Stimulated activated CD4-positive, alpha-beta T cell treated with anti-CD3 and anti-CD28 coated beads, Interleukin-15, amount 100 ng/mL, for 1 hour (primary cell): Measurements from ENCODE around the gene RGS13.

ENCODE experiments used
- DNase-seq, 2 donors: peaks; one replicate each; pipeline ENCODE4 v3.0.0-alpha.2; 2020; ENCODE audit warnings: low read depth in 1 of 2, low spot score in 1 of 2

The RGS13 gene

GRCh38 chr1:192635939-192636338, at the start of gene RGS13:
RGS13 (plus strand) TSS chr1:192636147; CDS start chr1:192644335, 8,188 bp downstream.
- no peak for DNase-seq

DNA sequence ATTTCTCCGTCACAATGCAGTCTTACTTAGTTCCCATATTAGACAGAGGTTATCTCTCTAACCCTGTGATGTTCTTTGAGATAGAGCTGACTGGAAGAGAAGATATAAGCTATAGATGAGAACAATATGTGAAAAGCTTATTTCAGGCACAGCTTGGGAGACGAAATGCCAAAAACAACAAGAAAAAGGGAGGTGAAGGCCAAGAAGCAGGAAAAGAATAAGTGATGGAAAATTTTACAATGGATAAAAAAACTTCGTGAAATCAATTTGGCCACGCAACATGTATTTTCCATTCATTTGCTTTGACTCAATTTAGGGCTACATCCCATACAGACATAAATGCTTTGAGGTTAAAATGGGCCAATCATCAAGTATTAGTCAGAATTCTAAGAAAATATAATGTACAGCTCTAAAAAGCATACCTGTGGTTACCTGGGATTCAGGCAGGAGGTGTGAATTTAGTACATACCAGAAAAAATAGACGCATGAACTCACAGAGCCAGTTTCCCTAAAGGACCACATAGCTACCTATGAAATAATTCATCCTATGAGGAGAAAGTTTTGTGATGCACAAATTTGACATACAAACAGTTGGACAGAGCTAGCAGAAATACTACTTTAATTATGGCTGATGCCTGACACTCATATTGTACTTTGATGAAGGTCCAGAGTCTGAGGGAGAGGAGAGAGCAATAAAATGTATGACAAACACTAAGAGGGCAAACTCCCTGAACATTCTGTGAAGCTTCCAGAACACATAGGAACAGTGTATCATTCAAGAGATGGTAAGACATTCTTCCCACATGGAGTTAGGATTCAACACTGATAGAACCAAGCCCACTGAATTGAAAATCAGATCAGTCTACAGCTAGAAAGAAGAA, 48.3 kb upstream of the RGS13 start:
- no peak for DNase-seq

DNA sequence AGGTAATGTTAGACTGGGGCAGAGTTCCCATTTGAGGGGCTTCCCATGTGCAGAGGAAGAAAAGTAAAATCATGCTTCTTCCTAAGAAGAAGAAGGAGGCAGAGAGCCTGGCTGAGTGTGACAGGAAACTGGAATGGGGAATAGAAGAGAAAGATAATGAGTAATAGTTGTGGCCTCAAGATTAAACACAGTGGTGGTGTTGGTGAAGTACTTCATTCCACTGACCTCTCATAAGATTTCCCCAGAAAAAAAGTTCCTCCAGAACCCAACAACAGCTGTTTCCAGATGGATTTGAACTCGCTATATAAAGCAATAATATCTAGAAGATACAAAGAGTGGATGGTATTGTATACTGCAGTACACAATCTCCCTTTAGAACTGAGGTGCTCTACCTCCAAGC, 47.4 kb upstream of the RGS13 start:
- no peak for DNase-seq

- DNase-seq, result no peak
Measured at GRCh38 chr1:192589813-192590212, 46.1 kb upstream of the RGS13 start.

GRCh38 chr1:192592517-192592916, 43.4 kb upstream of the RGS13 start:
- DNase-seq, result no peak

GRCh38 chr1:192592981-192593708, 42.8 kb upstream of the RGS13 start:
- DNase-seq, result no peak

GRCh38 chr1:192595299-192595698, 40.6 kb upstream of the RGS13 start:
- DNase-seq, result no peak

GRCh38 chr1:192598589-192598988, 37.4 kb upstream of the RGS13 start:
- DNase-seq, result no peak

DNA sequence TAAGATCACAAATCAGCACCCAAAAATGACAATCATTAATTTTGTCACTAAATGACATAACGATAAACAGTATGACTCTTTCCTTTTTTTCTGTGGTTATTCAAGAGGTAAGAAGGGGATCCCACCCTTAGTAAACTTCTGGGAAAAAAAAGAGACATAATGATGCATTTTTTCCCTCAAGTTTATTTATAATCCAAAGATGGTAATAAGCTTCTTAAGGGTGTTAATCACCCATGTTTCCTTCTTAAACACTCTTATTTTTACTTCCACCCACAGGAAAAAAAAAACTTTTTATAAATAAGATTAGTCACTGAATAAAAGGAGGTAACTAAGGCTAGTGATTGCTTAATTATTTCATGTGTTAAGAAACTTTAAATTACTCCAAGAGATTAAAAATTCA, 35.7 kb upstream of the RGS13 start:
- DNase-seq, result no peak

DNA sequence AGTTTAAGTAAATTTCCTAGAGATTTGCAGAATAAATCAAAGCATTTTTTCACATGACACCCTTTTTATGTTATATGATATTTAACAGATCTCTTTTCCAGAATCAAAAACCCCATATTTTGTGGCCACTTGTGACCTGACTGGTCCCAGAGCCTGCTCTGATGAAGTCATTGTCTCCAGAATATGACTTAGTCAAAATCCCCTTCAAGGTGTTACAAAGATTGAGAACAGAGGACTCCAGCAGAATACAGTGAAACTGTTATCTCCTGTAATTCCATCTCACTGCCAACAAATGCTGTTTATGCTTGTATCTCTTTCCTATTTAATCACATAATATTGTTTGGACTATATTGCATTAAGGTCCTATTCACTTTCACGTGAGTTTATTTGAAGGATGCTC, 34.8 kb upstream of the RGS13 start:
- no peak for DNase-seq

DNA sequence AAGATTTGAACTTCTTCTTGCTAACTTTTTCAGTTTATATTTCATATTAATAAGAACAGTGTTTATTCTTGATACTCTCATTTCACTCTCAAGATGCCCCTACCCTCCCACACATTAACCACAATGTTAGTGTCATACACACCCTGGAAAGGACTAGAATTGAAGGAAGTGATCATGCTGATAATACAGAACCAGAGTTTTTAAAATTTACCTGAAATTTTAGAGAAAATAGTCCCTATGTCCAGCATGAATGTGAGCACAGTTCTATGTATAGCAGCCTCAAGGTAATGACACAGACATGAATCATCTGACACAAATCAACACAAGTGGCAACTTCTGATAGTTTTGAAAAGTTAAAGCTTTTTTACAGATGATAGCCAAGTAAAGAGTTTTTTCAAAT, 34.4 kb upstream of the RGS13 start:
- DNase-seq, result no peak

- DNase-seq, result no peak
Measured at GRCh38 chr1:192602757-192603156, 33.2 kb upstream of the RGS13 start.

DNA sequence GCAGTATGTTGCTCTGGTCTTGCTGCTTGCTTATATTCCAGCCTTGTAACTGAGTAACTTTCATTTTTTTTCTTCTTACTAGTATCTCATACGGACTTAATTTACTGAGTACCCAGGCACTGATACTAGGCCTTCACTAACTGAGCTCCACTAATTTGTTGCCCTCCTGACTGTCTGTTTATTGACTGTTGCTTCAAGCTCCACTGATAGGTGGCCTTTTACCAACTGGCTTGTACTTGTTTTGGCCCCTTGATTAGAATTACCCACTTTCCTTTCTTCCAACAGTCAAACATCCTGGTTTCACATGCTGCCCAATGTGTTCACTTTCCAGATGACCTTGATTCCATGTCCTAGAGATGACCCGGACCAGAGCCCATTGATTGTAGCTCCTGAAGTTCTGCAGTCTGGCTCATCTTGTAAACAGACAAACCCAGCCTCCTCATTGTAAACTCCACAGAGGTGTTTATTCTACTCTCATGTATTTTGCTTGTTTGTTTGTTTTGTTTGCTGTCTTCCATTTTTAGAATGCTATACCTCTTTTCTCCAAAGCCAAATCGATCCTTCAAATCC, 32.6 kb upstream of the RGS13 start:
- no peak for DNase-seq

DNA sequence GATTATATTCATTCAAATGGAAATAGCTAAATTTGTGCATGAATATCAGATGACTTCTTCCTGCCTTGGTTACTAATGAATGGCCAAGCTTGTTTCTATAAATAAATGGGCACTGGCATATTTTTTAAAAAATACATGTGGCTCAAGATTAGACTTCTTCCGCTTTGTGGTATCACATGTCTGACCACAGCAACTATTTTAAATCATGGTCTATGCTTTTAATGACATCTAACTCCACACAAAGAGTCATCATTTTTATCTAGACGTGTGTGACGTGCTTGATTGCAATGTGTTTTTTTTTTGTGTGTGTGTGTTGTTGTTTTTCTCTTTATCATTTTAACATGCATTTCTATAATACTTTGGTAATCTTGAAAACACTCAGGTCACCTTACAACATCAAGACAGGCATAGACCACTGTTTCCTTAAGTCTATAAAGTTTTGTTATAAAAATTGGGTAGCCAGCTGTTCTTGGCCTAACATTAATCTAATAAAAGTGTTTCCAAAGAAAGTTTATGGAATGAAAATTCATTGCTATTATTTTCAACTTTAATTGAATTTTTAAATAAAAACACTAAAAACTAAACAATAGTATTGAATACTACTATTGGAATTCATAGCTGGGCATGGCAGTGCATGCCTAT, 30.8 kb upstream of the RGS13 start:
- DNase-seq, result no peak

DNA sequence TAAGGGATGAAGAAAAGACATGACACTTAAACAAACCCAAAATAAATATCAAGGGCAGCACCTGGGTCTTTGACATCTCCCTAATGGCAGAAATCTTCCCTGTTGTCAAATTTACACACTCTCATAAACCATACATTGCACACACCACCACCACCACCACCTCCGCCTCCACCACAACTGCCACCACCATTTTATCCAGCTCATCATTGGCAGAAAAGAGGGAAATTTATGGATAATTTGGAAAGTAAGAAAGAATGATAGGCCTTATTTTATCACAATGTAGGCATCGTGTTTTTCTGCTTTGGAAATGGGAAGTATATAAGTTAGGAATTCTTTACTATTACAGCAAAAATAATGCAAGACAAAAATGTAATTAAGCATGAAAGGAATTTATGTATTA, 27.3 kb upstream of the RGS13 start:
- no peak for DNase-seq

DNA sequence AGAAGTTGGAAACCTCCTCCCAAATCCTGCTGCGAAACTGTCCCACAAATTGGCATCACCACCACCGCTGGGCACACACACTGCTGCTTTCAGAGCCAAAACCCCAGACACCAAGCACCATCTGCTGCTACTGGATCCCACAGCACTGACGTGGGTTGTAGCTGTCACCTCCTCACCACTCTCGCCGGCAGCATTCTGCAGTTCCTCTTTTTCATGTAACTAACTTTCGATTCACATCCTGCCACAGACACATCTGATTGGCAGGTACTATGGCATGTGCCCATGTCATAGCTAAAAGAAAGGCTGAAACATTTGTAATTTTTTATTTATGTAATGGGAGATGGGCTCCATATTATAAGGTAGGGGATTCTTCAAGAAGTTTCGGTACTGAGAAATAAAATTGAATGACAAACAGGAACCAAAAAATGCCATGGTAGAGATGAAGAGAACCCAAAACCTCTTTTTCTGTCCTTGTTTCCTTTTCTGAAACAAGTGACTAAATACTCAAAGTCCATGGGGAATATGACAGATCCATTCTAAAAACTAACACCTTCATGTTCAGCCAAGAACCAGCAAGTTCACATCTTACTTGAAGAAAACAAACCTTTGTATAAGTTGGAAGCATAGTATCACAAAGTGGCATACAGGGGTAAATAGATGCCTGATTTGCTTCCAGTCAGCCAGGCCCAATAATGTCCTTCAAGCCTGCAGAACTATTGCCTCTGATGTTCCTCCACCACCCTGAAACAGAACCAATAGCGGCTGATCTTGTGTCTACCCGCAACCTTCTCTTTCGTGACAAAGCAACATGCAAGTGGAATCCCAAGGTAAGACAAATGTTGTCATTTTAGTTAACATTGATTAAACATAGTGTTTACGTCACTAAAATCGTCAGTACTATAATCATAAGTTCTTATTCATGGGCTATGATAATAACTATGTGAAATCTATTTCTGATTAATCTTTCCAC, 26.6 kb upstream of the RGS13 start:
- peak; percentile 5 to 8 for DNase-seq

DNA sequence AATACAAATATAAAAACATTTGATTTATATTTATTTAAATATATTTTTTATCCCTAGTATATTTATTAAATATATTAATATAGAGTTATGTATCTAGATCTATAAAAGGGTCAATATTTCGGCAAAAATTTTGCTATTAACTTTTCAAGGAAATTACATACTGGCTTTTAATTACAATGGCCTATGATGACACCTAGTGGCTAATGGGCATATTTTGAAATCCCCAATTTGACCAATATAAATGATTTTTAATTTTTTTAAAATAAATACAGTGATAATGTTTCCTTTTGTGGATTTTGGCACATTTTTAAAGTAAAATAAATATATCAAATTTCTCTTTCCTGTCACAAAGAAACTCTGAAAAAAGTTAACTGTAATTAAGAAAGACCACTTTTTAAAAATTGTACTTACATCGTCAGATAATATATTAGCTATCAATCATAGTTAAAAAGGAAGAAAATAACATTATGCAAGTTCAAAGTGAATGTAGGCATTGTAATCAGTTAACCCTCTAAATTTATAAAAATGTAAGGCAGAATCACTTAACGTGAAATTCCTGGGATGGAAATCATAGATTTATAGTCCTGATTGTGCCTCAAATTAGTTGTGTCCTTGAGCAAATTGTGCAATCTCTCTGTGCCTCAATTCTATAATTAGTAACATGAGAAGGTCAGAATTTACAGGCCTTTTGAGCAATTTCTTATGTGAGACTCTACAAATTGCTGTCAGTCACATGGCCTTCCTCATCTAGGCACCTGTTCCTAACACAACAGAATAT, 25.6 kb upstream of the RGS13 start:
- no peak for DNase-seq

DNA sequence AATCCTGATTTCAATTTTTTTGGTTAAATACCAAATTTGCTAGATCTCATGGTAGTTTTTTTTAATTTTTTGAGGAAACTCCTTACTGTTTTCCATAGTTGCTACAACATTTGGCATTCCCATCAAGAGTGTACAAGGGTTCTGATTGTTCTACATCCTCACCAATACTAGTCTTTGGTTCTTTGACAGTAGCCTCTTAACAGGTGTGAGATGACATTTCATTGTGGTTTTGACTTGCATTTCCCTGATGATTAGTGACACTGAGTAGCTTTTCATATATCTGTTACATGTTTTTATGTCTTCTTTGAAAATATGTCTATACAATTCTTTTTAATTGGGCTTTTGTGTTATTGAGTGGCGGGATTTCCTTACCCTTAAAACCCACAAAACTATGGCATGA, 20.9 kb upstream of the RGS13 start:
- no peak for DNase-seq

GRCh38 chr1:192620071-192620635, 15.8 kb upstream of the RGS13 start:
- DNase-seq, result no peak
